ENCODE data around the gene CADPS2. TPM values are rescaled to one million over a fixed set of nuclear protein-coding genes. Genes with fewer than 3 reads are reported as not detected.

Gene CADPS2
- total and polyA plus RNA-seq, 4 donors: 16.0 to 76.7 (median 27.7) TPM

DNA sequence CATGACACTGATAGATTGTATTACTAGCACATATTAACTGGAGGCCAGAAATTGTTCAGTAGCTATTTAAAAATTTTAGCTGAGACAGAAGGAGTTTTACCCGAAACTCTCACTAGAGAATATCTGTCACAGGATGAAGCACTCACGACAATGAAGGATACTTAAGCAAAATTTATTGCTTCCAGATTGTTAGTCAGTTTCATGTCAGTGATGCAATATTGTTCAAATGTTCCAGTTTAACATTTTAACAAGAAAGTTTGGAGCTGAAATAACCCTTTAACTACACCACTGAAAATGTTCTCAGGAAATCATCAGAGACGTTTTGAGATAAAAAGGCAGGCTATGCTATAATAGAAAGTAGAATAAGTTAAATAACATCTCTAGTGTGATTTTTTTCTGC, 15.0 kb upstream of the CADPS2 start:
- H3K27me3 ChIP-seq (ENCODE audit: control insufficient read depth in 3 of 3, insufficient read depth in 3 of 3, low read length in 2 of 3): no peaks in the 10 kb centered on the region
- no peak for DNase-seq
- TF ChIP-seq, protein P1, sequence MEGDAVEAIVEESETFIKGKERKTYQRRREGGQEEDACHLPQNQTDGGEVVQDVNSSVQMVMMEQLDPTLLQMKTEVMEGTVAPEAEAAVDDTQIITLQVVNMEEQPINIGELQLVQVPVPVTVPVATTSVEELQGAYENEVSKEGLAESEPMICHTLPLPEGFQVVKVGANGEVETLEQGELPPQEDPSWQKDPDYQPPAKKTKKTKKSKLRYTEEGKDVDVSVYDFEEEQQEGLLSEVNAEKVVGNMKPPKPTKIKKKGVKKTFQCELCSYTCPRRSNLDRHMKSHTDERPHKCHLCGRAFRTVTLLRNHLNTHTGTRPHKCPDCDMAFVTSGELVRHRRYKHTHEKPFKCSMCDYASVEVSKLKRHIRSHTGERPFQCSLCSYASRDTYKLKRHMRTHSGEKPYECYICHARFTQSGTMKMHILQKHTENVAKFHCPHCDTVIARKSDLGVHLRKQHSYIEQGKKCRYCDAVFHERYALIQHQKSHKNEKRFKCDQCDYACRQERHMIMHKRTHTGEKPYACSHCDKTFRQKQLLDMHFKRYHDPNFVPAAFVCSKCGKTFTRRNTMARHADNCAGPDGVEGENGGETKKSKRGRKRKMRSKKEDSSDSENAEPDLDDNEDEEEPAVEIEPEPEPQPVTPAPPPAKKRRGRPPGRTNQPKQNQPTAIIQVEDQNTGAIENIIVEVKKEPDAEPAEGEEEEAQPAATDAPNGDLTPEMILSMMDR (IDR thresholded peaks at IDR 0.05; ENCODE audit: control extremely low read depth, extremely low read depth): no peak
- H3K36me3 ChIP-seq (ENCODE audit: control insufficient read depth in 4 of 4, insufficient read depth in 4 of 4, low read length in 4 of 4): no peaks in the 10 kb centered on the region
- peaks cover 0 to 1% (median 0%) of the 10 kb centered on the region in 5 donors for H3K4me1 ChIP-seq (ENCODE audit: control insufficient read depth in 5 of 5, insufficient read depth in 5 of 5, low read length in 5 of 5)
- H3K9ac ChIP-seq (ENCODE audit: insufficient read depth in 1 of 2, low read length in 2 of 2): no peak overlapping the region
- peak; percentile 53 for ATAC-seq (ENCODE audit: insufficient read depth, low FRiP score)
- H3K9me3 ChIP-seq (ENCODE audit: control insufficient read depth in 4 of 4, insufficient read depth in 3 of 4, low read length in 3 of 4): peaks cover 0 to 3% (median 1%) of the 10 kb centered on the region in 4 donors
- WGBS, 2 donors: 51 to 54% methylated on average over 3 of the region's 3 CpGs
- no peak overlapping the region for H3K4me3 ChIP-seq
- no peak overlapping the region for H3K27ac ChIP-seq (ENCODE audit: low read depth in 1 of 2, low read length in 1 of 2)

DNA sequence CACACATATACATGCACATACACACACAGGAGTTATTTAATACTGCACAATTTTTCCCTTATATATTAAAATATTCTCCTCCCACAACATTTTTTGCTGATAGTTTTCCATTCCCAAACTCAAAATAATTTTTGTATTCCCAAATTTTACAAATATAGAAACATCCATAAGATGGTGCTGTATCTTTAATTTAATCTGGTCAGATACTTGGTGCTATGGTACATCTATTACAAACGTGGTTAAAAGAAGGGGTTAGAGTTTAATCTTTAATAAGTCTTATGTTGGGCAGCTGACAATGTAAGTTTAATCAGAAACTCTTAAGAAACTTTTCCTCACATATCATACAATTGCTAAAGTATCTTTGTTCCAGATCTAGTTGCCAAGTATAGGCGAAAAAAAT, 10.2 kb upstream of the CADPS2 start:
- no peaks in the 10 kb centered on the region for H3K27me3 ChIP-seq (ENCODE audit: control insufficient read depth in 3 of 3, insufficient read depth in 3 of 3, low read length in 2 of 3)
- no peak overlapping the region for H3K4me3 ChIP-seq
- DNase-seq: peak in 1 of 3 donors; percentile 6
- no peak for ATAC-seq (ENCODE audit: insufficient read depth, low FRiP score)
- H3K9me3 ChIP-seq (ENCODE audit: control insufficient read depth in 4 of 4, insufficient read depth in 3 of 4, low read length in 3 of 4): peaks cover 0 to 3% (median 0%) of the 10 kb centered on the region in 4 donors
- WGBS, 2 donors: 54 to 56% methylated on average over 2 of the region's 2 CpGs
- H3K4me1 ChIP-seq (ENCODE audit: control insufficient read depth in 5 of 5, insufficient read depth in 5 of 5, low read length in 5 of 5): peaks cover 0 to 1% (median 0%) of the 10 kb centered on the region in 5 donors
- no peak overlapping the region for H3K9ac ChIP-seq (ENCODE audit: insufficient read depth in 1 of 2, low read length in 2 of 2)
- no peaks in the 10 kb centered on the region for H3K36me3 ChIP-seq (ENCODE audit: control insufficient read depth in 4 of 4, insufficient read depth in 4 of 4, low read length in 4 of 4)
- TF ChIP-seq, protein P1 (IDR thresholded peaks at IDR 0.05; ENCODE audit: control extremely low read depth, extremely low read depth): no peak
- no peak overlapping the region for H3K27ac ChIP-seq (ENCODE audit: low read depth in 1 of 2, low read length in 1 of 2)

DNA sequence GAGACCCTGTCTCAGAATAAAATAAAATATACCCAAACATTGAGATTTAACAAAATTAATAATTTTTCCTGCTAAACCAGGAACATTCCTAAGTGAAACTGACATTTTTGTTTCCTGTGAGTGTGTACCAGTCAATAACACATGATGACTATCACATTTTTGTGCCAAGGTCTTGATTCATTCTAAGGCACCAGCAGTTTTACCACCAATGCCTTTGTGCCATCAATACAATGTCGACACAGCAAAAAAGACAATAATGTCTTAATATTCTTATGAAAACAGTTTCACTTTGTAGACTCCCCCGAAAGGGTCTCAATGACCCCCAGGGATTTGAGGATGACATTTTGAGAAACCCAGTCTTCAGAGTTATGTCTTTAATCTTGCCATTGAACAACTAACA, 7.2 kb upstream of the CADPS2 start:
- TF ChIP-seq, protein P1 (IDR thresholded peaks at IDR 0.05; ENCODE audit: control extremely low read depth, extremely low read depth): no peak
- H3K36me3 ChIP-seq (ENCODE audit: control insufficient read depth in 4 of 4, insufficient read depth in 4 of 4, low read length in 4 of 4): no peaks in the 10 kb centered on the region
- no peak overlapping the region for H3K4me3 ChIP-seq
- no peak overlapping the region for H3K27ac ChIP-seq (ENCODE audit: low read depth in 1 of 2, low read length in 1 of 2)
- H3K27me3 ChIP-seq (ENCODE audit: control insufficient read depth in 3 of 3, insufficient read depth in 3 of 3, low read length in 2 of 3): no peaks in the 10 kb centered on the region
- no peaks in the 10 kb centered on the region for H3K4me1 ChIP-seq (ENCODE audit: control insufficient read depth in 5 of 5, insufficient read depth in 5 of 5, low read length in 5 of 5)
- 86 to 88% methylated on average over 2 of the region's 2 CpGs for WGBS, 2 donors
- ATAC-seq (ENCODE audit: insufficient read depth, low FRiP score): no peak
- DNase-seq: no peak
- H3K9ac ChIP-seq (ENCODE audit: insufficient read depth in 1 of 2, low read length in 2 of 2): no peak overlapping the region
- no peaks in the 10 kb centered on the region for H3K9me3 ChIP-seq (ENCODE audit: control insufficient read depth in 4 of 4, insufficient read depth in 3 of 4, low read length in 3 of 4)

DNA sequence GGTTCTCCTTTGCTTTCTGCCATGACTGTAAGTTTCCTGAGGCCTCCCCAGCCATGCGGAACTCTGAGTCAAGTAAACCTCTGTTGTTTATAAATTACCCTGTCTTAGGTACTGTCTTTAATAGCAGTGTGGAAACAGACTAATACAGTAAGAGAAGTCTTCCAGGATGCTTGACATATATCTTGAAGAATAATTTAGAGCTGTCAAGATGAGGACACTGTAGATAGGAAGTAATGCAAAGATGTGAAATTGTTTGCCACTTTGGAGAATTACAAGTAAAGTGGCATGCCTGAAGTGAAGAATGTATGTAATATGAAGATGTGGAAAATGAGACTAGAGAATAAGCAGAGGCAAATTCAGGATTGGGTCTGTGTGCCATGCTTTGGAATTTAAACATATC, 2.9 kb upstream of the CADPS2 start:
- peaks cover 0 to 2% (median 0%) of the 10 kb centered on the region in 4 donors for H3K9me3 ChIP-seq (ENCODE audit: control insufficient read depth in 4 of 4, insufficient read depth in 3 of 4, low read length in 3 of 4)
- WGBS, 2 donors: 90 to 97% methylated on average over 1 of the region's 1 CpG
- ATAC-seq (ENCODE audit: insufficient read depth, low FRiP score) (no peak), DNase-seq (no peak)
- no peak overlapping the region for H3K9ac ChIP-seq (ENCODE audit: insufficient read depth in 1 of 2, low read length in 2 of 2)
- no peak overlapping the region for H3K27ac ChIP-seq (ENCODE audit: low read depth in 1 of 2, low read length in 1 of 2)
- H3K4me3 ChIP-seq: no peak overlapping the region
- peaks cover 0 to 19% (median 5%) of the 10 kb centered on the region in 5 donors for H3K4me1 ChIP-seq (ENCODE audit: control insufficient read depth in 5 of 5, insufficient read depth in 5 of 5, low read length in 5 of 5)
- H3K27me3 ChIP-seq (ENCODE audit: control insufficient read depth in 3 of 3, insufficient read depth in 3 of 3, low read length in 2 of 3): no peaks in the 10 kb centered on the region
- peaks cover 0 to 7% (median 0%) of the 10 kb centered on the region in 4 donors for H3K36me3 ChIP-seq (ENCODE audit: control insufficient read depth in 4 of 4, insufficient read depth in 4 of 4, low read length in 4 of 4)
- TF ChIP-seq, protein P1 (IDR thresholded peaks at IDR 0.05; ENCODE audit: control extremely low read depth, extremely low read depth): no peak

All from lung (tissue), 12 donors.